ENCODE data around the gene CORO1A. TPM values are rescaled to one million over a fixed set of nuclear protein-coding genes. Genes with fewer than 3 reads are reported as not detected.

The CORO1A gene
- total RNA-seq, 1 experiment from 2014 or later = 7.0 TPM

GRCh38 chr16:30151091-30151490 lies 32.3 kb upstream of the CORO1A start:
- ATAC-seq = no peak
- Histone ChIP-seq H3K27ac (ENCODE audit: low read depth, low read length) (no peak overlapping the region), H2AFZ (ENCODE audit: low read depth, low read length, poor library complexity, severe bottlenecking) (no peak overlapping the region), H3K4me3 (replicated peaks in 1 of 2; ENCODE audit: low read depth in 1 of 2, low read length in 2 of 2) (no peak overlapping the region), H3K4me1 (ENCODE audit: control insufficient read depth in 1 of 2, insufficient read depth in 2 of 2, low read length in 2 of 2) (no peaks in the 10 kb centered on the region), H3K4me2 (ENCODE audit: low read length) (no peak overlapping the region), H3K79me2 (ENCODE audit: insufficient read depth, low read length) (no peaks in the 10 kb centered on the region), H3K27me3 (ENCODE audit: insufficient read depth, low read length) (no peaks in the 10 kb centered on the region), H3K9ac (ENCODE audit: low read length) (no peak overlapping the region), H3K9me3 (ENCODE audit: control insufficient read depth in 1 of 2, insufficient read depth in 1 of 2, low read depth in 1 of 2, low read length in 2 of 2) (peaks cover 0 to 4% of the 10 kb centered on the region in 2 experiments; a peak in 2 of 4 replicates), H3K36me3 (ENCODE audit: control insufficient read depth in 1 of 2, insufficient read depth in 2 of 2, low read length in 2 of 2) (no peaks in the 10 kb centered on the region), H3K9me2 (ENCODE audit: insufficient read depth) (no peaks in the 10 kb centered on the region), H4K20me1 (ENCODE audit: insufficient read depth) (no peaks in the 10 kb centered on the region)
- no peak for DNase-seq (ENCODE audit: low read depth, low spot score)
- BruUV-seq (replicated peaks) = no TSS peak
- TF ChIP-seq REST (IDR thresholded peaks at IDR 0.05; ENCODE audit: low read depth) = no peak
- TF ChIP-seq YY1 (IDR thresholded peaks at IDR 0.05; ENCODE audit: extremely low read depth, insufficient replicate concordance, low read depth, low read length) = no peak
- no peak for TF ChIP-seq EGR1 (IDR thresholded peaks at IDR 0.05; ENCODE audit: low read depth)
- TF ChIP-seq RAD21 (IDR thresholded peaks at IDR 0.05; ENCODE audit: low read depth) = no peak
- no peak for TF ChIP-seq CBX3 (IDR thresholded peaks at IDR 0.05; ENCODE audit: low read depth)
- no peak for TF ChIP-seq FOSL1 (IDR thresholded peaks at IDR 0.05; ENCODE audit: low read depth)
- TF ChIP-seq ATF3 (IDR thresholded peaks at IDR 0.05) = no peak
- TF ChIP-seq POLR2A (IDR thresholded peaks at IDR 0.05; ENCODE audit: borderline replicate concordance, extremely low read depth, insufficient read depth, insufficient read length) = no peak
- no peak for TF ChIP-seq ZNF274 (IDR thresholded peaks at IDR 0.05; ENCODE audit: low read depth, low read length)
- RAD21 ChIA-PET (ENCODE audit: low non-redundant PET in 1 of 2, low total read pairs in 2 of 2, uncharacterized antibody in 2 of 2, unreplicated experiment in 2 of 2) = no interaction called here
- intact Hi-C loops (cut with micrococcal nuclease) = no loop called here
- POLR2A ChIA-PET = no interaction called here
- CTCF ChIA-PET = no interaction called here
